Caco-2 (cell line): ENCODE data around the gene RPL35A. TPM values are rescaled to one million over a fixed set of nuclear protein-coding genes. Genes with fewer than 3 reads are reported as not detected.

Experiments used
- Bru-seq: library from RNA; stranded (reverse); fragments of 400-500 nt; gene quantifications from one replicate; lab custom pipeline; 2021; lab: Mats Ljungman, UMichigan
- BruChase-seq, 2 experiments: library from RNA; stranded (reverse); fragments of 400-500 nt; gene quantifications; one replicate each; lab custom pipeline; 2021; lab: Mats Ljungman, UMichigan
- BruUV-seq: library from RNA; stranded (reverse); fragments of 400-500 nt; replicated peaks from 2 replicates; lab custom pipeline; 2021; lab: Mats Ljungman, UMichigan
- CTCF ChIA-PET: fragments of 300-600 bp; sonication (Branson Sonifier 250); formaldehyde crosslinking; loops from one replicate; lab custom pipeline; 2022; ENCODE audit warnings: antibody characterized with exemption; lab: Charles Lee
- POLR2A ChIA-PET: fragments of 300-600 bp; sonication (Branson Sonifier 250); formaldehyde crosslinking; loops from one replicate; lab custom pipeline; 2022; ENCODE audit warnings: antibody characterized with exemption; lab: Charles Lee
- DNase-seq, 2 experiments: peaks; one replicate each; pipeline versions ENCODE4 v3.0.0 to v3.0.0-alpha.2; 2020 to 2022
- H3K27me3 ChIP-seq: replicated peaks from 2 replicates; pipeline ENCODE4 v1.6.0; 2011; ENCODE audit warnings: low read length; ENCODE audit not compliant: control insufficient read depth, insufficient read depth
- H3K36me3 ChIP-seq: 2 replicates; pipeline ENCODE4 v1.5.1; 2011; ENCODE audit warnings: low read length; ENCODE audit not compliant: control insufficient read depth, insufficient read depth
- H3K4me1 ChIP-seq: fragments of 250-450 bp; sonication (Bioruptor Pico); 2 replicates; pipeline ENCODE4 v1.5.1; 2020; ENCODE audit warnings: mild to moderate bottlenecking
- H3K4me3 ChIP-seq: 2 replicates; pipeline ENCODE4 v1.5.1; 2011; ENCODE audit warnings: low read depth, mild to moderate bottlenecking, control low read depth, low read length
- H3K9me3 ChIP-seq: fragments of 250-450 bp; sonication (Bioruptor Pico); 2 replicates; pipeline ENCODE4 v1.5.1; 2020; ENCODE audit warnings: mild to moderate bottlenecking, moderate library complexity
- H3K27ac Mint-ChIP-seq: one replicate; pipeline ENCODE4 v1.8.0; 2022; ENCODE audit warnings: mixed read lengths; ENCODE audit not compliant: unreplicated experiment
- H3K27me3 Mint-ChIP-seq: one replicate; pipeline ENCODE4 v1.8.0; 2022; ENCODE audit warnings: mixed read lengths; ENCODE audit not compliant: insufficient read depth, unreplicated experiment
- H3K36me3 Mint-ChIP-seq: one replicate; pipeline ENCODE4 v1.8.0; 2022; ENCODE audit warnings: mild to moderate bottlenecking, mixed read lengths; ENCODE audit not compliant: insufficient read depth, unreplicated experiment
- H3K4me1 Mint-ChIP-seq: one replicate; pipeline ENCODE4 v1.8.0; 2022; ENCODE audit warnings: low read depth, mixed read lengths; ENCODE audit not compliant: unreplicated experiment
- H3K4me3 Mint-ChIP-seq: one replicate; pipeline ENCODE4 v1.8.0; 2022; ENCODE audit warnings: mild to moderate bottlenecking, moderate library complexity, mixed read lengths; ENCODE audit not compliant: unreplicated experiment
- H3K9me3 Mint-ChIP-seq: one replicate; pipeline ENCODE4 v1.8.0; 2022; ENCODE audit warnings: mixed read lengths; ENCODE audit not compliant: unreplicated experiment
- CTCF ChIP-seq, 2 experiments: fragments of 200-600 bp in 1 of 2; IDR thresholded peaks; 1 replicate in 1 of 2; 2 replicates in 1 of 2; pipeline versions ENCODE4 v1.5.1 to v1.8.0; 2011 to 2022; ENCODE audit warnings: antibody characterized with exemption in 1 of 2, control low read depth in 1 of 2, inconsistent platforms in 1 of 2, low read depth in 1 of 2, low read length in 1 of 2, mild to moderate bottlenecking in 1 of 2, moderate library complexity in 1 of 2; ENCODE audit not compliant: insufficient read depth in 1 of 2, severe bottlenecking in 1 of 2, unreplicated experiment in 1 of 2
- intact Hi-C: fragments of 100-400 bp; cut with micrococcal nuclease; formaldehyde crosslinking; loops from one replicate; pipeline ENCODE4 v1.10.0; 2022; ENCODE audit not compliant: unreplicated experiment
- long read RNA-seq: library from polyadenylated mRNA; stranded (forward); transcript quantifications from one replicate; pipeline ENCODE4 v2.0.0, GENCODE V29; 2022
- total RNA-seq: library from RNA; stranded (reverse); gene quantifications from 2 replicates; pipeline ENCODE4 v1.2.3, GENCODE V29; 2022

Gene RPL35A
- 880 and 900 TPM in 2 replicates for total RNA-seq
- Bru-seq, nascent RNA, result percentile 98 among the genes with signal in this experiment
- percentile 96 among the genes with signal in this experiment for BruChase-seq, experiment 1, labeled RNA remaining after a 2-hour chase
- percentile 98 among the genes with signal in this experiment for BruChase-seq, experiment 2, labeled RNA remaining after a 6-hour chase
- long read RNA-seq, transcript RPL35A-206 (5 exons, 1,444 nt), result major isoform, 315 of 480 reads
- long read RNA-seq, transcript RPL35A-205 (5 exons, 553 nt), result minor isoform, 112 of 480 reads
- long read RNA-seq, transcript RPL35A-207 (2 exons, 687 nt), result minor isoform, 21 of 480 reads
- long read RNA-seq, partial matches to known transcripts, result 27 of 480 reads
- long read RNA-seq, other reads (novel, unspliced or antisense), result 4 of 480 reads

- BruUV-seq, result TSS peak; percentile 61
- Histone ChIP-seq H3K4me1 (peaks cover 8% of the 10 kb centered on the region; the same call in 1 of the 2 replicates), H3K36me3 (peaks cover 4% of the 10 kb centered on the region), H3K9me3 (no peaks in the 10 kb centered on the region), H3K4me3 (peak within 1 kb of the TSS; percentile 60), H3K27me3 (no peaks in the 10 kb centered on the region)
- peaks cover 8% of the 10 kb centered on the region for H3K4me1 Mint-ChIP-seq
- ChIA-PET POLR2A (interaction anchor here (0.5 kb wide), 1 partner anchor 816 kb away, joined by 6 read pairs; no protein-coding TSS in a partner anchor), CTCF (interaction anchor here (0.9 to 1.3 kb wide), 3 partner anchors 44 to 131 kb away, joined by 3 to 6 read pairs (median 3); no protein-coding TSS in a partner anchor)
- no peaks in the 10 kb centered on the region for H3K9me3 Mint-ChIP-seq
- peaks cover 58% of the 10 kb centered on the region for H3K36me3 Mint-ChIP-seq
- H3K4me3 Mint-ChIP-seq, result peak within 1 kb of the TSS; percentile 98
- no peak for TF ChIP-seq CTCF (IDR thresholded peaks at IDR 0.05; ENCODE audit: insufficient read depth in 1 of 2, low read depth in 1 of 2, low read length in 1 of 2, severe bottlenecking in 1 of 2, unreplicated experiment in 1 of 2)
- no peaks in the 10 kb centered on the region for H3K27me3 Mint-ChIP-seq
- intact Hi-C loops, result loop anchor here (1.0 to 2.0 kb wide), 2 partner anchors 10 to 43 kb away; partner anchors contain the start of gene LMLN
- peak within 1 kb of the TSS; percentile 100 for H3K27ac Mint-ChIP-seq
- peak; percentile 90 to 91 for DNase-seq
These were observed at the start of gene RPL35A for GRCh38 chr3:197949778-197950676. Gene RPL35A, plus strand, starts transcription at chr3:197950190. Its CDS starts 778 bp downstream, at chr3:197950968.

- DNase-seq, result no peak
- H3K4me3 Mint-ChIP-seq, result no peak overlapping the region
- H3K27ac Mint-ChIP-seq, result no peak overlapping the region
- intact Hi-C loops, result no loop called here
- H3K36me3 Mint-ChIP-seq, result no peaks in the 10 kb centered on the region
- no peak for TF ChIP-seq CTCF (IDR thresholded peaks at IDR 0.05; ENCODE audit: insufficient read depth in 1 of 2, low read depth in 1 of 2, low read length in 1 of 2, severe bottlenecking in 1 of 2, unreplicated experiment in 1 of 2)
- H3K9me3 Mint-ChIP-seq, result peaks cover 10% of the 10 kb centered on the region
- Histone ChIP-seq H3K36me3 (no peaks in the 10 kb centered on the region), H3K4me1 (0 out of 2 replicates have a peak, but pooled peaks cover 8% of the 10 kb centered on the region), H3K4me3 (no peak overlapping the region), H3K9me3 (peaks cover 5% of the 10 kb centered on the region; the same call in 1 of the 2 replicates), H3K27me3 (no peaks in the 10 kb centered on the region)
- H3K4me1 Mint-ChIP-seq, result peaks cover 14% of the 10 kb centered on the region
- CTCF ChIA-PET, result no interaction called here
- POLR2A ChIA-PET, result no interaction called here
- no TSS peak for BruUV-seq
- no peaks in the 10 kb centered on the region for H3K27me3 Mint-ChIP-seq
These were observed 48.4 kb upstream of the RPL35A start for GRCh38 chr3:197901626-197902025.
